ENCODE measurements around the gene C17orf67.
"Not testable (repeated sequence)": the region's sequence is repeated elsewhere in the genome, so short reads cannot be mapped to it uniquely, and the experiment has no call there.

Gene C17orf67

GRCh38 chr17:56770427-56770826, 63.3 kb downstream of the C17orf67 start:
- DNase-seq, result no peak

- DNase-seq, result no peak
Observed at GRCh38 chr17:56765449-56765848, 68.3 kb downstream of the C17orf67 start.

- no peak for DNase-seq
Observed at GRCh38 chr17:56762988-56763387, 70.7 kb downstream of the C17orf67 start.

GRCh38 chr17:56762144-56762543, 71.6 kb downstream of the C17orf67 start:
- DNase-seq, result no peak

GRCh38 chr17:56761387-56761786, 72.3 kb downstream of the C17orf67 start:
- no peak for DNase-seq

- not testable (repeated sequence) for DNase-seq
Observed at GRCh38 chr17:56757611-56758010, 76.1 kb downstream of the C17orf67 start.

GRCh38 chr17:56756536-56756935, 77.2 kb downstream of the C17orf67 start:
- no peak for DNase-seq

- DNase-seq, result no peak
Observed at GRCh38 chr17:56755310-56755709, 78.4 kb downstream of the C17orf67 start.

GRCh38 chr17:56754523-56755208, 79.1 kb downstream of the C17orf67 start:
- DNase-seq, result no peak

- no peak for DNase-seq
Observed at GRCh38 chr17:56752263-56752836, 81.4 kb downstream of the C17orf67 start.

- no peak for DNase-seq
Observed at GRCh38 chr17:56751145-56751738, 82.5 kb downstream of the C17orf67 start.

GRCh38 chr17:56744721-56745120, 89.0 kb downstream of the C17orf67 start:
- DNase-seq, result no peak

GRCh38 chr17:56742601-56743000, 91.1 kb downstream of the C17orf67 start:
- DNase-seq, result no peak

All from DMS79 (cell line).